Measurements from ENCODE around the gene CDH4. TPM values are rescaled to one million over a fixed set of nuclear protein-coding genes. Genes with fewer than 3 reads are reported as not detected.

The CDH4 gene
- total RNA-seq, 1 experiment from 2014 or later = 5.3 TPM

- ATAC-seq (no peak), DNase-seq (ENCODE audit: low spot score) (no peak)
- POLR2A ChIA-PET = no interaction called here
- TF ChIP-seq CBFB (CRISPR knock-in tag; IDR thresholded peaks at IDR 0.05; ENCODE audit: low read depth) (no peak), ATF6 (CRISPR knock-in tag; IDR thresholded peaks at IDR 0.05) (no peak), CREB1 (CRISPR knock-in tag; IDR thresholded peaks at IDR 0.05) (no peak), SMAD3 (CRISPR knock-in tag; IDR thresholded peaks at IDR 0.05; ENCODE audit: borderline replicate concordance) (no peak), SMAD4 (CRISPR knock-in tag; IDR thresholded peaks at IDR 0.05) (no peak), ATF2 (CRISPR knock-in tag; IDR thresholded peaks at IDR 0.05; ENCODE audit: borderline replicate concordance, low read depth) (no peak), MLX (CRISPR knock-in tag; IDR thresholded peaks at IDR 0.05) (no peak), ATF3 (CRISPR knock-in tag; conservative IDR thresholded peaks at IDR 0.05) (no peak), MAX (CRISPR knock-in tag; IDR thresholded peaks at IDR 0.05) (no peak), SOX15 (CRISPR knock-in tag; IDR thresholded peaks at IDR 0.05) (no peak), TEAD4 (CRISPR knock-in tag; IDR thresholded peaks at IDR 0.05) (no peak), HMGXB4 (CRISPR knock-in tag; IDR thresholded peaks at IDR 0.05) (no peak), ZBTB43 (CRISPR knock-in tag; IDR thresholded peaks at IDR 0.05) (no peak)
- CTCF ChIA-PET = no interaction called here
- no peaks in the 10 kb centered on the region for H3K9me3 Mint-ChIP-seq
- H3K27me3 Mint-ChIP-seq (ENCODE audit: low read depth) = peaks cover 15% of the 10 kb centered on the region
- no peak overlapping the region for H3K4me3 Mint-ChIP-seq
- no peak overlapping the region for H3K27ac Mint-ChIP-seq
- peaks cover 42% of the 10 kb centered on the region for H3K4me1 Mint-ChIP-seq
- H3K36me3 Mint-ChIP-seq = no peaks in the 10 kb centered on the region
Observed at GRCh38 chr20:61492065-61492464, 240.0 kb downstream of the CDH4 start.

GRCh38 chr20:61493798-61494305, 241.8 kb downstream of the CDH4 start:
- TF ChIP-seq PREB (CRISPR knock-in tag; IDR thresholded peaks at IDR 0.05; ENCODE audit: borderline replicate concordance) = no peak
- no peak for TF ChIP-seq USF2 (CRISPR knock-in tag; IDR thresholded peaks at IDR 0.05)
- no peak for TF ChIP-seq NR3C1 (CRISPR knock-in tag; conservative IDR thresholded peaks at IDR 0.05; ENCODE audit: low read depth)
- no peak for TF ChIP-seq IRF1 (CRISPR knock-in tag; IDR thresholded peaks at IDR 0.05)
- TF ChIP-seq TEAD1 (CRISPR knock-in tag; IDR thresholded peaks at IDR 0.05) = no peak
- no peak for TF ChIP-seq TP53 (CRISPR knock-in tag; IDR thresholded peaks at IDR 0.05)
- no peak for TF ChIP-seq CBFB (CRISPR knock-in tag; IDR thresholded peaks at IDR 0.05; ENCODE audit: low read depth)
- TF ChIP-seq MLX (CRISPR knock-in tag; IDR thresholded peaks at IDR 0.05) = no peak
- no peak for TF ChIP-seq ZNF512 (CRISPR knock-in tag; IDR thresholded peaks at IDR 0.05; ENCODE audit: borderline replicate concordance)
- DNase-seq (ENCODE audit: low spot score) (no peak), ATAC-seq (no peak)
- no peak overlapping the region for H3K27ac Mint-ChIP-seq
- no peaks in the 10 kb centered on the region for H3K9me3 Mint-ChIP-seq
- peaks cover 8% of the 10 kb centered on the region for H3K27me3 Mint-ChIP-seq (ENCODE audit: low read depth)
- POLR2A ChIA-PET = no interaction called here
- CTCF ChIA-PET = no interaction called here
- H3K36me3 Mint-ChIP-seq = no peaks in the 10 kb centered on the region
- peaks cover 45% of the 10 kb centered on the region for H3K4me1 Mint-ChIP-seq
- H3K4me3 Mint-ChIP-seq = no peak overlapping the region
